ENCODE measurements around the gene KCTD2. TPM values are rescaled to one million over a fixed set of nuclear protein-coding genes. Genes with fewer than 3 reads are reported as not detected.

Gene KCTD2
- polyA plus RNA-seq, 2 of the 4 experiments (the other 2 are of a cell fraction), result 18.8 to 31.3 TPM

DNA sequence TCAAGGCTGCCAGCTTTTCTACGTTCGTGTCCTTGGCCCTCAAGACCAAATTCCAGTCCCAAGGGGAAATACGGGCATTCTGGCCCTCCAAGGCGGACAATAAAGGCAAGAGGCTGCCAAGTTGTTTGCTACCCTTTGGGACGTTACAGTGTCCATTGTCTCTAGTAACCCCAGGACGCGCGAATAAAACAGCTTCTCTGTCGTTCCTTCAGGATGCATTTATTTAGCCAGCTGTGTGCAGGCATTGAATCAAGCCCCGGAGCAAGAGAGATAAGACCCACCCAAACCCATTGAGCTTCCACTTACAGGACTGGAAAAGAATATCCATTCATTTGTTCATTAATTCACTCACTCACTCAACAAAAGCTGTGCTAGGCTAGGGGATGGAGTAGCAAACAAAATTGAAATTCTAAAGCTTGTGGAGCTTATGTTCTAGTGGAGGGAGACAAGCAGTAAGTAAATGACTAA lies 33.9 kb upstream of the KCTD2 start:
- Histone ChIP-seq H3K4me2 (peak overlapping the region; percentile 96), H3K4me3 (peak overlapping the region; percentile 76), H3K9me3 (no peaks in the 10 kb centered on the region), H3K4me1 (peaks cover 18% of the 10 kb centered on the region), H3K27ac (peak overlapping the region; percentile 85 to 92)
- TF ChIP-seq ESRRA (IDR thresholded peaks at IDR 0.05; ENCODE audit: borderline replicate concordance, low read length) (no peak), EHMT2 (IDR thresholded peaks at IDR 0.05; ENCODE audit: low read depth) (no peak), CBX2 (IDR thresholded peaks at IDR 0.05; ENCODE audit: borderline replicate concordance, low read depth) (no peak), RAD21 (conservative IDR thresholded peaks at IDR 0.05 in 1 of 2, IDR thresholded peaks at IDR 0.05 in 1 of 2) (no peak), NFE2L2 (conservative IDR thresholded peaks at IDR 0.05; ENCODE audit: low read length) (no peak), CBX8 (IDR thresholded peaks at IDR 0.05) (no peak), PHF8 (IDR thresholded peaks at IDR 0.05; ENCODE audit: borderline replicate concordance, low read depth) (no peak)
- ATAC-seq (peak in 1 of 2 experiments; percentile 4; a peak in 2 of 6 replicates), FAIRE-seq (no peak), DNase-seq (ENCODE audit: low read depth in 1 of 2, low spot score in 1 of 2) (no peak)
- ChIA-PET POLR2A (interaction anchor here (0.7 to 4.0 kb wide), 23 partner anchors 9 to 843 kb away, joined by 3 to 107 read pairs (median 7); partner anchors contain the start of genes ATP5PD, CDR2L, FDXR and HID1), CTCF (interaction anchor here (0.7 to 19.2 kb wide), 24 partner anchors 11 to 222 kb away, joined by 3 to 404 read pairs (median 6); partner anchors contain the start of genes CDR2L, HID1, NT5C and OTOP2)
- WGBS (ENCODE audit: missing lambda C conversion rate), result 1% methylated on average over 10 of the region's 10 CpGs

DNA sequence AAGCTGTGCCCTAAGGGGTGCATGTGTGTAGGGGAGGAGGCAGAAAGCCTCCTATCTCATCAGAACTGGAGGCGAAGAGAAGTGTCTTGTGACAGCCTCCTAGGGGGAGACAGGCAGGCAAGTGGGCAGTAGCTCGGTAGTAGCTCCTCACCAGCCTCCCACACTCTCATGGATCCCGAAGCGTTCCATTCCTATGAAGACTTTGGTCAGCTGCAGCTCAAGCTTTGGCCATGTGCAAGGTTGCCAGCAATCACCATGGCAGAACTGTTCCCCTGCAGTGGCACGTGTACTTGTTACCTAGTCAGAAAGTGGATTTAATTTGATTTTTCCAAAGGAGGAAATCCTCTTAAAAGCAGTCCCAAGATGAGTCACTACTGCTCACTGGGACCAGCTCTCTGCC lies 27.9 kb upstream of the KCTD2 start:
- DNase-seq (ENCODE audit: low read depth in 1 of 2, low spot score in 1 of 2) (no peak), ATAC-seq (peak; percentile 15 to 44; a peak in 2 of 6 replicates), FAIRE-seq (no peak)
- POLR2A ChIA-PET, result interaction anchor here (1.1 to 1.2 kb wide), 2 partner anchors 13 to 32 kb away, joined by 3 to 4 read pairs; partner anchors contain the start of gene CDR2L
- Histone ChIP-seq H3K9me3 (no peaks in the 10 kb centered on the region), H3K4me3 (no peak overlapping the region), H3K4me2 (no peak overlapping the region), H3K4me1 (no peaks in the 10 kb centered on the region; the same call in 2 of the 3 replicates), H3K27ac (no peak overlapping the region)
- CTCF ChIA-PET, result interaction anchor here (0.7 to 19.2 kb wide), 14 partner anchors 8 to 158 kb away, joined by 3 to 404 read pairs (median 4); partner anchors contain the start of genes CDR2L, HID1, NT5C and OTOP2
- 92% methylated on average over 5 of the region's 5 CpGs for WGBS (ENCODE audit: missing lambda C conversion rate)
- TF ChIP-seq CHD2 (IDR thresholded peaks at IDR 0.05; ENCODE audit: low read length, partially characterized antibody) (no peak), ZNF302 (CRISPR knock-in tag; IDR thresholded peaks at IDR 0.05) (no peak), HOXB5 (CRISPR knock-in tag; IDR thresholded peaks at IDR 0.05) (no peak), KDM1A (IDR thresholded peaks at IDR 0.05; ENCODE audit: low read depth) (no peak), RCOR1 (IDR thresholded peaks at IDR 0.05; ENCODE audit: low read depth, low read length) (no peak), RNF2 (IDR thresholded peaks at IDR 0.05; ENCODE audit: borderline replicate concordance, low read depth) (no peak), NFE2L2 (conservative IDR thresholded peaks at IDR 0.05; ENCODE audit: low read length) (no peak)
- TF ChIP-seq, protein P1, sequence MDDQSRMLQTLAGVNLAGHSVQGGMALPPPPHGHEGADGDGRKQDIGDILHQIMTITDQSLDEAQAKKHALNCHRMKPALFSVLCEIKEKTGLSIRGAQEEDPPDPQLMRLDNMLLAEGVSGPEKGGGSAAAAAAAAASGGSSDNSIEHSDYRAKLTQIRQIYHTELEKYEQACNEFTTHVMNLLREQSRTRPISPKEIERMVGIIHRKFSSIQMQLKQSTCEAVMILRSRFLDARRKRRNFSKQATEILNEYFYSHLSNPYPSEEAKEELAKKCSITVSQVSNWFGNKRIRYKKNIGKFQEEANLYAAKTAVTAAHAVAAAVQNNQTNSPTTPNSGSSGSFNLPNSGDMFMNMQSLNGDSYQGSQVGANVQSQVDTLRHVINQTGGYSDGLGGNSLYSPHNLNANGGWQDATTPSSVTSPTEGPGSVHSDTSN (IDR thresholded peaks at IDR 0.05), result no peak

DNA sequence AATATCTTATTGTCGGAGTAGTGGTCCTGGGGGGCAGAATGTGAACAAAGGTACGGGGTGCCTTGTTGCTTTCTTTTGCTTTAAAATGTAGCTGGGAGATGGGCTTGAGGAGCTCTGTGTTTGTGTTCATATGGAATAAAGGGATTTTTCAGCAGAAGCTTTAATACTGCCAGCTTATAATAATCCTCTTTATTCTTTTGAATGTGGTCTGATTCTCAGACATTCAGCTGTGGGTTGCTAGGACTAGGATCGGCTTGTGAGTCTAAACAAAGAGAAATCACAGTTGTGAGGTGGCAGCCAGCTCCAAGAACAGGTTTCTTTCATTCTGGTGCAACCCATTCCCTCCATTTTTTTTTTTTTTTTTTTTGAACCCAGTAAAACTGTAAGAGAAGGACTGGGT lies 27.3 kb upstream of the KCTD2 start:
- FAIRE-seq (no peak), DNase-seq (ENCODE audit: low read depth in 1 of 2, low spot score in 1 of 2) (no peak), ATAC-seq (no peak)
- Histone ChIP-seq H3K4me3 (no peak overlapping the region), H3K4me2 (no peak overlapping the region), H3K9me3 (no peaks in the 10 kb centered on the region), H3K4me1 (no peaks in the 10 kb centered on the region), H3K27ac (no peak overlapping the region)
- ChIA-PET POLR2A (interaction anchor here (1.2 kb wide), 1 partner anchor 32 kb away, joined by 4 read pairs; the partner anchor contains the start of gene CDR2L), CTCF (interaction anchor here (0.7 to 19.2 kb wide), 13 partner anchors 9 to 159 kb away, joined by 3 to 404 read pairs (median 4); partner anchors contain the start of genes CDR2L, HID1, NT5C and OTOP2)
- TF ChIP-seq HDAC2 (IDR thresholded peaks at IDR 0.05) (no peak), KDM5A (IDR thresholded peaks at IDR 0.05) (no peak), JUN (IDR thresholded peaks at IDR 0.05) (no peak), RARB (CRISPR knock-in tag; IDR thresholded peaks at IDR 0.05) (no peak), FOSB (CRISPR knock-in tag; IDR thresholded peaks at IDR 0.05) (no peak), FOSL2 (IDR thresholded peaks at IDR 0.05) (no peak), FOSL2 (CRISPR knock-in tag; IDR thresholded peaks at IDR 0.05) (no peak), EHMT2 (IDR thresholded peaks at IDR 0.05; ENCODE audit: low read depth) (no peak)
- TF ChIP-seq, protein P2, sequence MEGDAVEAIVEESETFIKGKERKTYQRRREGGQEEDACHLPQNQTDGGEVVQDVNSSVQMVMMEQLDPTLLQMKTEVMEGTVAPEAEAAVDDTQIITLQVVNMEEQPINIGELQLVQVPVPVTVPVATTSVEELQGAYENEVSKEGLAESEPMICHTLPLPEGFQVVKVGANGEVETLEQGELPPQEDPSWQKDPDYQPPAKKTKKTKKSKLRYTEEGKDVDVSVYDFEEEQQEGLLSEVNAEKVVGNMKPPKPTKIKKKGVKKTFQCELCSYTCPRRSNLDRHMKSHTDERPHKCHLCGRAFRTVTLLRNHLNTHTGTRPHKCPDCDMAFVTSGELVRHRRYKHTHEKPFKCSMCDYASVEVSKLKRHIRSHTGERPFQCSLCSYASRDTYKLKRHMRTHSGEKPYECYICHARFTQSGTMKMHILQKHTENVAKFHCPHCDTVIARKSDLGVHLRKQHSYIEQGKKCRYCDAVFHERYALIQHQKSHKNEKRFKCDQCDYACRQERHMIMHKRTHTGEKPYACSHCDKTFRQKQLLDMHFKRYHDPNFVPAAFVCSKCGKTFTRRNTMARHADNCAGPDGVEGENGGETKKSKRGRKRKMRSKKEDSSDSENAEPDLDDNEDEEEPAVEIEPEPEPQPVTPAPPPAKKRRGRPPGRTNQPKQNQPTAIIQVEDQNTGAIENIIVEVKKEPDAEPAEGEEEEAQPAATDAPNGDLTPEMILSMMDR (IDR thresholded peaks at IDR 0.05), result no peak
- TF ChIP-seq, protein P3, sequence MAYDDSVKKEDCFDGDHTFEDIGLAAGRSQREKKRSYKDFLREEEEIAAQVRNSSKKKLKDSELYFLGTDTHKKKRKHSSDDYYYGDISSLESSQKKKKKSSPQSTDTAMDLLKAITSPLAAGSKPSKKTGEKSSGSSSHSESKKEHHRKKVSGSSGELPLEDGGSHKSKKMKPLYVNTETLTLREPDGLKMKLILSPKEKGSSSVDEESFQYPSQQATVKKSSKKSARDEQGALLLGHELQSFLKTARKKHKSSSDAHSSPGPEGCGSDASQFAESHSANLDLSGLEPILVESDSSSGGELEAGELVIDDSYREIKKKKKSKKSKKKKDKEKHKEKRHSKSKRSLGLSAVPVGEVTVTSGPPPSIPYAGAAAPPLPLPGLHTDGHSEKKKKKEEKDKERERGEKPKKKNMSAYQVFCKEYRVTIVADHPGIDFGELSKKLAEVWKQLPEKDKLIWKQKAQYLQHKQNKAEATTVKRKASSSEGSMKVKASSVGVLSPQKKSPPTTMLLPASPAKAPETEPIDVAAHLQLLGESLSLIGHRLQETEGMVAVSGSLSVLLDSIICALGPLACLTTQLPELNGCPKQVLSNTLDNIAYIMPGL (CRISPR knock-in tag; IDR thresholded peaks at IDR 0.05; ENCODE audit: borderline replicate concordance), result no peak
- WGBS (ENCODE audit: missing lambda C conversion rate), result 97% methylated on average over 3 of the region's 3 CpGs
